ENCODE data around the gene BRI3.

DNA sequence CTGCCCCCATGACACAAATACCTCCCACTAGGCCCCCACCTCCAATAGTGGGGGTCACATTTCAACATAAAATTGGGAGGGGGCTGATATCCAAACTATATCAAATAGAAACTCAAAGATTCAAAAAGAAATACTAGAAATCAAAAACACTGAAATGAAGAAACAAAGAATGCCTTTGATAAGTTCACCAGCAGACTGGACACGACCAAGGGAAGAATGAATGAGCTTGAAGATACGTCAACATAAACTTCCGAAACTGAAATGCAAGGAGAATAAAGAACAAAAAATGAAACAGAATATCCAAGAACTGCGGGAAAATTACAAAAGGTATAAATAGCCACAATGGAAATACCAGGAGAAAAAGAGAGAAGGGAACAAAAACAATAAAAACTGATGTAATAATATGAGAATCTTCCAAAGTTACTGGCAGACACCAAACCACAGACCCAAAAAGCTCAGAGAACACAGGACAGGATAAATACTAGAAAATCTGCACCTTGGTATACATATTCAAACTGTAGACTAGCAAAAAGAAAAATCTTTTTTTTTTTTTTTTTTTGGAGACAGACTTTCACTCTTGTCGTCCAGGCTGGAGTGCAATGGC, 49.5 kb downstream of the BRI3 start:
- TF ChIP-seq EZH2 (IDR thresholded peaks at IDR 0.05; ENCODE audit: low read length) = no peak
- TF ChIP-seq, protein P1, sequence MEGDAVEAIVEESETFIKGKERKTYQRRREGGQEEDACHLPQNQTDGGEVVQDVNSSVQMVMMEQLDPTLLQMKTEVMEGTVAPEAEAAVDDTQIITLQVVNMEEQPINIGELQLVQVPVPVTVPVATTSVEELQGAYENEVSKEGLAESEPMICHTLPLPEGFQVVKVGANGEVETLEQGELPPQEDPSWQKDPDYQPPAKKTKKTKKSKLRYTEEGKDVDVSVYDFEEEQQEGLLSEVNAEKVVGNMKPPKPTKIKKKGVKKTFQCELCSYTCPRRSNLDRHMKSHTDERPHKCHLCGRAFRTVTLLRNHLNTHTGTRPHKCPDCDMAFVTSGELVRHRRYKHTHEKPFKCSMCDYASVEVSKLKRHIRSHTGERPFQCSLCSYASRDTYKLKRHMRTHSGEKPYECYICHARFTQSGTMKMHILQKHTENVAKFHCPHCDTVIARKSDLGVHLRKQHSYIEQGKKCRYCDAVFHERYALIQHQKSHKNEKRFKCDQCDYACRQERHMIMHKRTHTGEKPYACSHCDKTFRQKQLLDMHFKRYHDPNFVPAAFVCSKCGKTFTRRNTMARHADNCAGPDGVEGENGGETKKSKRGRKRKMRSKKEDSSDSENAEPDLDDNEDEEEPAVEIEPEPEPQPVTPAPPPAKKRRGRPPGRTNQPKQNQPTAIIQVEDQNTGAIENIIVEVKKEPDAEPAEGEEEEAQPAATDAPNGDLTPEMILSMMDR (optimal IDR thresholded peaks at IDR 0.05 in 1 of 3, IDR thresholded peaks at IDR 0.05 in 1 of 3, conservative IDR thresholded peaks at IDR 0.05 in 1 of 3; ENCODE audit: extremely low read depth in 1 of 3, insufficient read depth in 2 of 3, low read length in 3 of 3) = no peak
